NCI-H69 (cell line): ENCODE data around the gene CITED1.

Experiments used
- DNase-seq: peaks from one replicate; lab custom pipeline; 2025; lab: John Stamatoyannopoulos, UW

CITED1 gene

DNA sequence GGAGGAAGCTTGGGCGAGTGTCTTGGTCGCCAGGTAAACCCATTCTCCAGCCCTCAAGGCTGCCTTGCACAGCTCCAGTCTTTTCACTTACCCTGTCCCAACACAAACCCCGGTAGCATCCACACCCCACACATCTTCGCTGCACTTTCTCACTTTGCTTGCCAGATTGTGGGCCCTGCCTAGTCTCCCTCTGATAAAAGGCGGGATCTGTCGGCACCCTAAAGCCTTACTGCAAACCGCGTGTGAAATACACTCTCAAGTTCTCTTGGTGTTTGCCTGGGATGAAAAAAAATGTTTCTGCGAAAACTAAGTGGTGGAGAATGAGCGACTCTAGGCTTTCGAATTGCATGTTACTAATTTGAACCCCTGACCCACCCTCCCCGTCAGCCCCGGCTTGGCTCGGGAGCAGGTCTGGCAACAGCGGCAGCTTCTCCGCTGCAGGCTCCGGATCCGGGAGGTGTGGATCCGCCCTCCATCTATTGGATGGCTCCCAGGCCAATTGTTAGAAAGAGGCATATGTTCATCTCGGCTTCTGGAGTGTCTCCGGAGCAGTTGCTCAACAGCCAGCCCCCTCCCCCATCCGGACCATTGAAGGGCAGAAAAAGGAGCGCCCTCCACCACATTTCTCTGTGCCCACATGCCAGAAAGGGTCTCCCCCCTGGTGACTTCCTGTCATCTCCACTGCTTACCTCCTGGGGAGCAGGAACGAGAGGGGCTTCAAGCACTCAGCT, 3.0 kb upstream of the CITED1 start:
- peak; percentile 90 for DNase-seq

- DNase-seq = no peak
Observed at GRCh38 chrX:72308209-72308565, 2.5 kb upstream of the CITED1 start.

DNA sequence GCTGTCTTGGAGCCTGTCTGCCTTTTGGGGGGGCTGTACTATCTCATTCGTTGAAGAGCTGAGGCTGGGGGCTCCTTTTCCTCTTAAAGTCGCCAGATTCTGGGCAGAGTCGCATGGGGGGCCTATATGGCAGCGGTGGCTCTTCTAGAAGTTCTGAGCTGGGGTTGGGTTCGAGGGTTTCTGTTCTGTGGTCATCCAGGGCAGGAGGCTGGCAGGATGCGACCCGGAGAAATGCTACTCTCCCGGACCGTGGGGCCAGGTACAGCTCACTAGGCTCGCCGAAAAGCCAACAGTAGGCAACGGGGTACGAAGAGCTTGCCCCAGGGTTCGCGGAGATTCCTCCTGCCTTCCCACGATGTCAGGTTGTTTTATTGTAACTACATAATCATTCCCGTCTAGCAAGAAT, 1.9 kb upstream of the CITED1 start:
- DNase-seq = no peak

DNA sequence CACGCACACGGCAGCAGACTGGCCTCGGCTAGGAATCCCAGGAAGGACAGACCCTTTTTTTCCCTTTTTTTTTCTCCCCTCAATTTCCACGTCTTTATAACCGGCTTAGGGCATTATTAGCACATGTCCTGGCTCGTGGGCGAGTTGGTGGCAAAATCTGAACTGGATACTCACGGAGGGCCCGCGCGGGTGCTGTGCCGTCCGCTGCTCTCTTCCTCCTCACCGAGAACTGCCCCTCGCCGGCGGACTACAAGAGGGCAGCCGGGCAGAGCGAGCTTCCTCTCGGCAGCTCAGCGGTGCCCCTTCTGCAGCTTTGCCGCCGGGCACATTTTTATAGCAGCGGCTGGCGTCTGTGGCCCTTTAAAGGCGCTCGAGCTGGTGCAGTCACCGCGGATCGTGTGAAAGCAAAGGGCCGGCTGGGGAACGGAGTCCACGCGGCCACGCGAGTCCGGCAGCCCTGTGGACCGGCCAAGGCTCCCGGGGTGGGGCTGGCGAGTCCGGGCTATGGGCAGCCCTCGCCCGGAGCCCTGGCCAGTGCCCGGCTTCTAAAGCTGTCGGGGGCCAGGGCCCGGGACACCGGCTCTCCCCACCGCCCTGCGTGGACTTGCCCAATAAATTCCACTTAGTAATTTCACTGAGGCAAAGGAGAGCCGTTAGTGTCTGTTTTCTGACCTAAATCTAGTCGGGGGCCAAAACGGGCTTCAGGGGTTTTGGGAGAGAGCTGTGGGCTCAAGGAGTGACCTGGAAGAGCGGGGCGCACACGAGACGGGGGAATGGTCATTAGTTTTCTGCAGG, 1.3 kb upstream of the CITED1 start:
- peak; percentile 89 for DNase-seq

DNA sequence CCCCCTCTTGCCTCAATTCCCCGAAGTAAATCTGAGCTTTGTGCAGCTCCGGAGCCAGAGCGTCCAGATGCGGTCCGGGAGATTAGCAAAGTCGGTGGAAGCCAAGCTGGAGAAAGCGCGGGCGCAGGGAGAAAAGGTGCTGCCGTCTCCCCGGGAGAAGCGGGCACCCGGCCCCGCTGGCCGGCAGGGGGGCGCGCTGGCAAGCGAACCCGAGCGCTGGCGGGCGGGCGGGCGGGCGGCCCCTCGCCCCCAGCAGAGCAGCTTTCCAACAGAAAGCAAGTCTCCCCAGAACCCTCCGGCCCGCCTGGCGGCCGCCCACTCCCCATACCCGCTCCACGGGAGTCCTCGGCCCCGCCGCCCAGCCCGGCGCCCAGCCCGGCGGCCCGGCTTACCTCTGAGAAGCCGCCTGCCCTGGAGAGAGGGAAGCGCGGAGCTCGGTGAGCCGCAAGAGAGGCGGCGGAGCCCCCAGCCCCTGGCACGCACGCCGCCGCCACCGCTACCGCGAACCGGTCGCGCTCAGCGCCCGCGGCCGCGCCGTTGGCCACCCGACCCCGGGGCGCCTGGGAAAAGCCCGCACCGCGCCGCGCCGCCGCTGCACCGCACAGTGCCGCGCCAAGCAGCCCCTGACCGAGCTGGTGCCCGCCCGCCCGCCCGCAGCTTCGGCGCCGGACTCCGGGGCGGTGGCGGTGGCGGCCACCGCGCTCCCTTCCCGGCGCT, 529 bp upstream of the CITED1 start:
- DNase-seq = peak; percentile 55

DNA sequence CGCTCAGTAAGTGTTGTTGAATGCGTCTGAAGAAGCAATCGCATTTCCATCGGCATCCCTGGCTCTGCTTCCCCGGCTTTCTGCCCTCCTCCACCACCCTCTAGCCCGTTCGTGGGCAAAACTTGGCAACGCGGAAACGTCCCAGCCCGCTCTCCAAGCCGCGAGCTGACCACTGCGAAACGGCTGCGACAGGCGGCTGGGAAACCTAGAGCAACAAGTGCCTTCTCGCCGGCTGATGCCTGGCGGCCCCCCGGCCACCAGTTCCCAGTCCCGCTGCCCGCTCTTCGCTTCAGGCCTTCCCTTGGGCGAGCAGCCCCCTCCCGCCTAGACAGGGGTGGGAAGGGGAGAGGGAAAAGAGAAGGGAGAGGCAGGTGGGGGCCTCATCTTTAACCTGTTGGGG, 837 bp downstream of the CITED1 start:
- DNase-seq = no peak

- DNase-seq = no peak
Observed at GRCh38 chrX:72301781-72302180, 3.9 kb downstream of the CITED1 start.

DNA sequence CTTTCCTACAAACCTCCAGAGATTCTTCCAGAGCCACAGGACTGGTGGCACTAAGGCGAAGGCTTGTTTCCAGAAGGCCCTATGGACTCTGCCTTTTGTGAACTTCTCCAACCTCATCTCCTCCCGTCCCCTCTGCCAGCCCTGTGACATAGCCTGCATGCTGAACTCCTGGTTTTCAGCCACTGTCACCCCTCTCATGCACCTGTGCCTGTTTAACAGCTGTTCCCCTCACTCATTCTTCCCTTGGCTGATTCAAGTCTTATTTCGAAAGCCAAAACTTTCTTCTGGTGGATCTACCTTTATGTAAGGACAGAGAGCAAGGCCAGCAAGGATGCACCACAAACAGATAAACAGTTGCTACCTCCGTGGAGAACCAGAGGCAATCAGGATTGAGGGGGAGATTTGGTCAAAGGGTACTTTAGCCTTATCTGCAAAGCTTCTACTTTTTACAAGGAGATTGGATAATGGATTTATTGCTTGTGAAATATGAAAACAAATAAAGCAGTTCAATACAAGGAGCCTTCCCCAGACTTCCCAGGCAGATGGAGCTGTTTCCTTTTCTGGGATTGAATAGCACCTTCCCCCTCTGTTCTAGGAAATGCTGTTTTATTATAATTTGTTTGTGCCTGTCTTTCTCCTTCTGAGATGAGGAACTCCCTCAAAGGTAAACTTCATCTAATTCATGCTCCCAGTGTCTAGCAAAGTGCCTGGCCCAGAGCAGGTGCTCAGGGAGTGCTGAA, 5.7 kb downstream of the CITED1 start:
- DNase-seq = no peak

DNA sequence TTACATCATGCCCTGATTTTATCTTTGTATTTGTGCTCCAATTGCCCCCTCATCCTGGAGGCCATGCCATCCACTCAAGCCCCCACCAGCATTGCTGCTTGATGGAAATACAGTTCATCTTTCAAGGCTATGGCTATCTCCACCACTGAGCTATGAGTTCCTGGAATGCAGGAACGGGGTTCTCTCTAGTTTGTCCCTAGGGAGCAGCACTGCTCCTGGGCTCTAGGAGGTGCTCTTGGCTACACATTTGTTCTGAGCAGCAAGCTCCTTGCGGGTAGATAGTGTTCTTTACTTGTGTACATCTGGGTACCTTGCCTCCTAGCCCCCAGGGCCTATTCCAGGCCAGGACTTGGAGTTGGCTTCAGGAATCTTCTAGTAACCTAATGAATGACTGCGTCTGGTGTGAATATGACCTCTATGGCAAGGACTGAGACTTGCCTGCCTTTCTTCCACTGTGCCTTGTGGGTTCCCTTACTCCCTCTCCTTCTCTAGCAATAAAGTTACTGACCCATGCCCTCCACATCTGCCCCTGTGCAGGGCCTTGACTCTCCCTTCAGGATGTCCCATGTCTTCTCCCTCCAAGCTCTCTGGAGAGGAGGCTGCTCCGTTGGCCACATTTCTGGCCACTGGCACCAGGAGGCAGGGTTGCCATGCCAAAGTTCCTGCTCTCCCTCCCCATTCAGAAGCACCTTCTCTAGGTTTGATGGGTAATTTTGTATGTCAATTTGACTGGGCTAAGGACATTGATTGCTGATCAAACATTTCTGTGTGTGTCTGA, 7.6 kb downstream of the CITED1 start:
- DNase-seq = peak; percentile 60

- DNase-seq = no peak
Observed at GRCh38 chrX:72296991-72297390, 8.7 kb downstream of the CITED1 start.

DNA sequence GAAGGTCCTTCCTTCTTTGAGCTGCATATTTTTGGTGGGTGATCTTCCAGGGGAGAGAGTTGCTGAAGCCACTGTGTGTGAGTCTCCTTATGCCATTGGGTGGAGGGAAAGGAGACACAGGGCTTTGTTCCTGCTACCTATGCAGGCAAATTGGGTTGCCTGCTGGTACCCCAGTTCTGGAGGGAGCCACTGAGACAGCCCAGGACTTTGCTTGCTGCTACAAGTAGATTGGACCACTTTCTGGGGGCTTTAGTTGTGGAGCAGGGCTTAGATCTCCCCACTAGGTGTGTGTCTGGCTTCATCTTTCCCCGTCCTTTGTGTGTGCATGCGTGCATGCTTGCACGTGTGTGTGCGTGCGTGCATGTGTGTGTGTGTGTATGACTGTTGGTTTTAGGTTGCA, 10.0 kb downstream of the CITED1 start:
- no peak for DNase-seq

- peak; percentile 18 for DNase-seq
Observed at GRCh38 chrX:72294497-72294896, 11.2 kb downstream of the CITED1 start.

- DNase-seq = no peak
Observed at GRCh38 chrX:72282302-72282701, 23.4 kb downstream of the CITED1 start.

DNA sequence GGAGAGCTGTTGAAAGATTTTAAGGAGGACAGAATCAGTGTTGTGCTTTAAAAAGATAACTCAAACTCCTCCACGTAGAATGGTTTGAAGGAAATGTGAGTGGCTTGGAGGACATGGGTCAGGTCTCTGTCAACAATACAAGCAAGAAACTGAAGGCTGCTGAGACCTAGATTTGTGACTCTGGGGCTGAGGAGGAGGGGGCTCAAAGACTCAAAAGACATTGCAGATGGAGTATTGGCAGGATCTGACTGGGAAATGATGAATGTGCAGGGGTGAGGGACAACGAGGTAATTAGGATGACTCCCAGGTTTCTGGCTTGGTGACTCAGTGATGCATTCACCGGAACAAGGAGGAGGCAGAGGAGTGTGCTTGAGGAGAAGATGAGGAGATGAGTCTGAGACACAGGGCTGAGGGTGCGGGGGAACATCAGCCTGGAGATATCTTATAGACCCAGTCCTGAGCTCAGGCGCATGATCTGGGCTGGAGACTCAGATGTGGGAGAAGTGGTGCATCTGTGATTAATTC, 25.3 kb downstream of the CITED1 start:
- DNase-seq = peak; percentile 20

DNA sequence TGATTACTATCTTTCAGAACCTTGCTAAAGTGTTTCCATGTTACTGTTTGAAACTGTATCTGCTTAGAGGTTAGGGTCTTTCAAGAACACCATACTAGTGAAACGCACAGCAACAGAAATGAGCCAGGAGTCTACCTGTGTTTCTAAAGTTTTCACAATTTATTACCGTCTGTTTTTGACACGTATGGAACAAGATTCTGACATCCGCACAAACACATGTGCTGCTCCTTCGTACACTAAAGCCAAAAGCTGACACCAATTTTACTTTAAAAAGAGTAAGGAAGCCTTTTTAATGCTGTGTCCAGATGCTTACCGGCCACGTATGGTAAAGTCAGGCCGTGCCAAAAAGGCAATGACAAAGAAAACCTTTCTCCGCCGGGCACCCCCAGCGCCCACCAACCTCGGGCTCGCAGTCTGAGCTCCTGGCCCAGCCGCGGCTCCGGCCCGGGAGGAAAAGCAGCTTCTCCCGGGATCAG, 29.2 kb downstream of the CITED1 start:
- DNase-seq = no peak

GRCh38 chrX:72274526-72274925, 31.2 kb downstream of the CITED1 start:
- DNase-seq = no peak

DNA sequence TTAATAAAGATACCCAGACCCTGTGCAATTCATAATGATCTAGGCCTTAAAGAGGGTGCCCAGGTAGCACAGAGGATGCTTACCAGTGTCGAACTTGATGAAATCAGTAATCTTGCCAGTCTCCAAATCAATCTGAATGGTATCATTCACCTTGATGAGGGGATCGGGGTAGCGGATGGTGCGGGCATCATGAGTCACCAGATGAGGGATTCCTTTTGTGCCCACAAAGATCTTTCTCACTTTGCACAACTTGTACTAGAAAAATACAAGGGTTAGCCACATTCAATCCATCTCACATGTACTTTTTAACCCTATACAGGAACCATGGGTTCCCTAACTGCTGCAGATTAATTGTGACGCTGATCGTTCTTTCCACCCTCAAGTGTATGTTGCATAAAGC, 32.0 kb downstream of the CITED1 start:
- DNase-seq = no peak

- DNase-seq = peak; percentile 5
Observed at GRCh38 chrX:72272868-72273267, 32.8 kb downstream of the CITED1 start.

GRCh38 chrX:72271812-72272211, 33.9 kb downstream of the CITED1 start:
- DNase-seq = no peak

DNA sequence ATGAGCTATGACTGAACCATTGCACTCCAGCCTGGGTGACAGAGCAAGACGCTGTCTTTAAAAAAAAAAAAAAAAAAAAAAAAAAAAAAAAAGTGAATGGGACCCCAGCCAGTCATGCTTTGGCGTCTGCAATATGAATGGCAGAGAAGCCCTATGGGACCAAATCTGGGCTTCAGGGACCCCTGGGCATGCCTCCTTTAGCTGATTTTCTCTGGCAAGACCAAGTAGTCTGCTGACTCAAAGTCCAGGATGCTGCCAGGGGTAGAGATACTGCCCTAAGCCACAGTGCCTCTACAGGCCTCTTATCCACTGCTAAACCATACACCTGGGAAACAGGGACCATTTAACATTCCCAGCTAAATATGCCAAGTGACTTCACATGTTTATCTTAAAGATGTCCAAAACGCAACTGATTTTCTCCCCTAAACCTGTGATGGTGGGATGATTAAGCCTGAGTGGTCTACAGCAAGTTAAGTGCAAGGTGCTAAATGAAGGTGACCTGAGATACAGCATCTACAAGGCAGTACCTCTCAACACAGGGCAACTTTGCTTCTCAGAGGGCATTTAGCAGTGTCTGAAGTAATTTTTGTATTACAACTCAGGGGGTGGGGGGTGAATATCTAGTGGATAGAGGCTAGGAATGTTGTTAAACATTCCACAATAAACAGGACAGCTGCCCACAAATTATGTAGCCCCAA, 34.5 kb downstream of the CITED1 start:
- DNase-seq = no peak
